IPS DF 4.7 (cell line): ENCODE measurements around the gene NREP.
A peak's percentile ranks its signal among the peaks of the same experiment; 100 is the strongest.

Source experiments
- DNase-seq: peaks from one replicate; pipeline ENCODE4 v3.0.0-alpha.2; 2013; ENCODE audit warnings: low spot score; ENCODE audit errors: extremely low read depth

The NREP gene

GRCh38 chr5:111697881-111698757, 58.9 kb downstream of the NREP start:
- no peak for DNase-seq

DNA sequence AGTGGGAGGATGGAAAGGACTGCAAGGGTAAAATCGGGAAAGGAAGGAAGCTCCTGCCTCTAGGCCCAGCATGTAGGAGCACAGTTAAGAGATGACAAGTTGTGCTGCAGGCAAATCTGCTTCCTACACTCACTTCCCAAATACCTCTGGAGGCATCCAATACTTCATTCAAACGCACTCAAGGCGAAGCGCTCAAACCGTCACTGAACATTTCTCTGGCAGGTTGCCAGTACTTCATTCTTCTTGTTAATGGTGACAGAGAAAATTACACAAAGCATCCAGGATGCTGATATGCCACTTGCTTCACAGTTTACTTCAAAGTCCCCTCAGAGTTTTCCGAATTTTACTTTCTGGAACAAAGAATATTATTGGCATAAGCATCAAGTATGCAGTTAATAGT, 59.8 kb downstream of the NREP start:
- no peak for DNase-seq

DNA sequence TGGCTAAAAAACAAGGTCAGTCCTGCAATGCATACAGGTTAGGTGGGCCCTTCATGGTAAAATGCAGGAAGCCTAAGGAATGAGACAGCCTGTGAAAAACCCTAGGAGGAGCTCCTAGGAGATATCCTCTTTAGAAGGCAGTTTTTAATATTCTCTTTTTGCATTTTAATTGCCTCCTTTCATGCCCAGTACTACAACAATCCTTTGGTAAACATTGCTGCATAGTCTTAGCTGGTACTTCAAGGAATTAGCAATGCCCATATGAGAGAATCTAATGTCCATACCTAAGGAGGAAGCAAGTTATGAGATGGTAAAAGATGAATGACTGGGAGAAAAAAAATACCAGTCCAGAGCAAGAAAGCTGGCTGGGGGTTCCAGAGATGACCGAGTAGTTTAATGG, 61.0 kb downstream of the NREP start:
- no peak for DNase-seq

GRCh38 chr5:111694133-111694532, 62.9 kb downstream of the NREP start:
- DNase-seq = no peak

GRCh38 chr5:111691914-111692313, 65.1 kb downstream of the NREP start:
- DNase-seq = no peak

GRCh38 chr5:111691508-111691907, 65.5 kb downstream of the NREP start:
- DNase-seq = no peak

DNA sequence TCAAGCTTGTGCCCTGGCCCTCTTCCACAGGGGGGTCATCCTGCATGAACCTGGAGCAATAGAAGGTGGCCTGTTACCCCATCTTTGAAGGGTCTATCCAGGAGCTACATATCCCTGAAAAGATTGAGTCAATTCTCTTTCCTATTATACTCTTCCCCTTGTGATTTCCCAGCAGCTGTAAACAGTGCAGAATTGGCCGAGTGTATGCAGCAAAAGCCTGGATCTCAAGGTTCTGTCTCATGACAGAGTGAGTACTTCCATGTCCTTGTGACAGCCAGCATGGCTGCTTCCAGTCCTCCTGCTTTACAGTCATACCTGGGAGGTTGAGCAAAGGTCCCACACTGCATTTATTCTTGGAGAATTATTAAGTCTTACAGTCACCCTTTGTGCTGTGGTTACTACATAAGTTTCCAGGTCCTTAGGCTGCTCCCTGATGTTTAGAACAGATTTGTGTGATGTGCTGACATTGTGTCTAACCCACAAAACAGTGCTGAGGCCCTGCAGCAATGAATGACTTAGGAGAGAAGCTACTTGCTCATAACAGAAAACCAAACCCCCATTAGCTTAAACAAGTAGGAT, 67.5 kb downstream of the NREP start:
- DNase-seq = no peak

DNA sequence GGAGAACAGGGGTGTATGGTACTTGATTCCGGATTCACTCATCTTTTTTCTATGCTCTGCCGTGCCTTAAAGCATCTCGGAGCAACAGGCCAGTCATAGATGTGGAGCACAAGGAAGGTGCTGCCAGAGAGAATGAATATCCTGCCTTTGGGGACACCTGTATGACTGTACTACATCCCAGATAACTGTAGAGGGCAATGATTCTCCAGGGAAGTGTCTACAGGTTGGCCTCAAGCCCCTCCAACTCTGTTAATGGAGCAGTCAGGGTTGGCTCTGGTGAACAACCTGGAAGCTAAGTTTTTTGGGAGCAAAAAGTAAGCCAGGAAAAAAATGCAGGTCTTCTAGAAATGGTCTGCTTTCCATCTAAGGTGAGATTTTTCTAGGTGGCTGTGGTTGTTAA, 71.0 kb downstream of the NREP start:
- peak; percentile 44 for DNase-seq

DNA sequence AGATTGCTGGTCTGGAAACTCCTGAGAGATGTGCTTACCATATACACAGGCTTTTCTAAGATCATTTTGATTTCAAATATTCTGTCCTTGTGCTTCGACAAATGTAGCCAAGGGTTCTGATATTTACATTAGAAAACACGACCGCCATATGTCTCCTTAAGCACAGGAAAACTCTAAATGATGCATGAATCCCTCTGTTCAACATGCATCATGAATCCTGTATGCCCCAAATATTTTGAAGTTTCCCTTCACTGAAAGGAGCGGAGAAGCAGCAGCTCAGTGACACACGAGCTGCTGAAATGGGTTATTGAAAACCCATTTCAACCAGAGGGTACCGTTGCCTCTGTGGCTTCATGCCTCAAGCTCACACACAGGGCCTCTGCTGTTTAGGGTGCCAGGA, 74.4 kb downstream of the NREP start:
- no peak for DNase-seq

GRCh38 chr5:111682121-111682520, 74.9 kb downstream of the NREP start:
- DNase-seq = no peak

DNA sequence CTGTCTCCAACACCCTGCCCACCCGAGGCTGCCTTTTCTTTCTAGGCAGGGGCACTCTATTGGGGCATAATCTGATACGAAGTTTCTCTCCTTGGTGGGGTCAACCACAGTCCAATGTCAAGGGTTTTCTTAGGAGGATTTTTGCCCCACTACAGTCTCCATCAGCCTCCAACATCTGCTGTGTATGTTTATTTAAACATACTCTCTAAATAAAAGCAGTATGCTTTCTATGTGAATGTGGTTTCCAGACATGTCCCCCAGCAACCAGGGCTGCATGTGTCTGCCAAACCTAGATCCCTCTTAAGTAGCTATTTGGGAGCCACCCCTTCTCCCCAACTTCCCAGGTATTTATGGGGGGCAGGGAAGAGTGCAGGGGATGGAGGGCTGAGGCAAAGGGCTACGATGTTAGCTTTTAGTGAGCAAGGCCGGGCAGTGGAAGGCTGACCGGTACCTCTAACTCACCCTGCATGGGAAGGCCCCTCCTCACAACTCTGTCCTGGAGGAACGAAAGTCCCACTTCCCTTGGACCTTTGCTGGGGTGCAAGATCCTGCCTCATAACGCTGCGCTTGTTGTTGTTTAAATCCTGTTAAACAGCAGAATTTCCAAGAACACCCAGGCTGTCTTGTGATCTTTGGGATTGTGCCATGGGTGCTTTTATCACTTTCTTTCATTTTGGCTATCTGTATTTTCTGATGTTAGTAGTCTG, 75.4 kb downstream of the NREP start:
- DNase-seq = no peak

- DNase-seq = no peak
These were observed 76.1 kb downstream of the NREP start for GRCh38 chr5:111680737-111681413.

GRCh38 chr5:111679611-111680010, 77.4 kb downstream of the NREP start:
- no peak for DNase-seq
